IMR-90 (cell line): ENCODE data around the gene PROM2. TPM values are rescaled to one million over a fixed set of nuclear protein-coding genes. Genes with fewer than 3 reads are reported as not detected.

Experiments used
- ATAC-seq: fragments of 200-7000 bp; cut with Tn5 transposase; 2 replicates; pipeline ENCODE4 v1.9.1; 2020; ENCODE audit warnings: low read depth, mild to moderate bottlenecking, moderate library complexity
- BruUV-seq: library from RNA; stranded (reverse); fragments of 400-500 nt; replicated peaks from 2 replicates; lab custom pipeline; 2021; lab: Mats Ljungman, UMichigan
- CTCF ChIA-PET: fragments of 300-600 bp; formaldehyde crosslinking; extraction: SDS; loops from one replicate; lab custom pipeline; 2021; ENCODE audit warnings: antibody characterized with exemption; lab: Yijun Ruan, JAX
- POLR2A ChIA-PET: fragments of 300-600 bp; sonication (Branson Sonifier 250); formaldehyde crosslinking; loops from one replicate; lab custom pipeline; 2022; ENCODE audit warnings: antibody characterized with exemption; ENCODE audit not compliant: unreplicated experiment; lab: Charles Lee
- DNase-seq: peaks from one replicate; pipeline ENCODE4 v3.0.0; 2013
- H2AFZ ChIP-seq: replicated peaks from 2 replicates; pipeline ENCODE3; 2013; ENCODE audit warnings: low read length, mild to moderate bottlenecking; ENCODE audit not compliant: poor library complexity
- H2AK5ac ChIP-seq: 2 replicates; pipeline ENCODE4 v1.6.1; 2013; ENCODE audit warnings: low read depth, low read length, inconsistent platforms
- H2AK9ac ChIP-seq: replicated peaks from 2 replicates; pipeline ENCODE3; 2013; ENCODE audit warnings: mild to moderate bottlenecking, low read depth, low read length, moderate library complexity; ENCODE audit not compliant: poor library complexity
- H2BK120ac ChIP-seq: 2 replicates; pipeline ENCODE4 v1.6.1; 2013; ENCODE audit warnings: low read depth, low read length, inconsistent platforms
- H2BK15ac ChIP-seq: 3 replicates; pipeline ENCODE4 v1.6.1; 2013; ENCODE audit warnings: low read depth, low read length, inconsistent platforms
- H2BK20ac ChIP-seq: 2 replicates; pipeline ENCODE4 v1.6.1; 2013; ENCODE audit warnings: low read depth, mild to moderate bottlenecking, inconsistent platforms, low read length, moderate library complexity
- H2BK5ac ChIP-seq: 2 replicates; pipeline ENCODE4 v1.6.1; 2013; ENCODE audit warnings: mild to moderate bottlenecking, low read depth, low read length, inconsistent platforms; ENCODE audit not compliant: poor library complexity, severe bottlenecking
- H3K14ac ChIP-seq: replicated peaks from 2 replicates; pipeline ENCODE4 v1.6.1; 2013; ENCODE audit warnings: low read depth, low read length, inconsistent platforms
- H3K18ac ChIP-seq: 2 replicates; pipeline ENCODE4 v1.6.1; 2013; ENCODE audit warnings: low read depth, low read length, control low read depth
- H3K23ac ChIP-seq: 2 replicates; pipeline ENCODE4 v1.6.1; 2013; ENCODE audit warnings: low read depth, low read length, inconsistent platforms
- H3K27ac ChIP-seq: 2 replicates; pipeline ENCODE4 v1.5.1; 2013; ENCODE audit warnings: mild to moderate bottlenecking, control low read depth, low read length; ENCODE audit not compliant: insufficient read depth
- H3K27me3 ChIP-seq: 2 replicates; pipeline ENCODE4 v1.6.1; 2013; ENCODE audit warnings: low read length; ENCODE audit not compliant: control insufficient read depth, insufficient read depth
- H3K36me3 ChIP-seq: 2 replicates; pipeline ENCODE4 v1.6.1; 2013; ENCODE audit warnings: low read length, mixed read lengths; ENCODE audit not compliant: control insufficient read depth, insufficient read depth
- H3K4ac ChIP-seq: 2 replicates; pipeline ENCODE4 v1.6.1; 2013; ENCODE audit warnings: low read depth, low read length, inconsistent platforms
- H3K4me1 ChIP-seq: 2 replicates; pipeline ENCODE4 v1.6.1; 2013; ENCODE audit warnings: low read length, mixed read lengths; ENCODE audit not compliant: control insufficient read depth, insufficient read depth
- H3K4me2 ChIP-seq: 2 replicates; pipeline ENCODE4 v1.6.1; 2013; ENCODE audit warnings: low read depth, mild to moderate bottlenecking, control low read depth, low read length, moderate library complexity
- H3K4me3 ChIP-seq: 2 replicates; pipeline ENCODE4 v1.5.1; 2013; ENCODE audit warnings: low read depth, mild to moderate bottlenecking, control low read depth, low read length, moderate library complexity; ENCODE audit not compliant: insufficient read depth
- H3K56ac ChIP-seq: 2 replicates; pipeline ENCODE4 v1.6.1; 2013; ENCODE audit warnings: low read length, inconsistent platforms; ENCODE audit not compliant: insufficient read depth; ENCODE audit errors: extremely low read depth
- H3K79me1 ChIP-seq, 2 experiments: 2 replicates each; pipeline ENCODE4 v1.6.1; 2013; ENCODE audit warnings: low read length in 2 of 2, inconsistent platforms in 1 of 2, low read depth in 1 of 2
- H3K9ac ChIP-seq: 2 replicates; pipeline ENCODE4 v1.6.1; 2013; ENCODE audit warnings: low read depth, low read length, control low read depth
- H3K9me1 ChIP-seq: 2 replicates; pipeline ENCODE4 v1.6.1; 2013; ENCODE audit warnings: low read length, inconsistent platforms; ENCODE audit not compliant: insufficient read depth
- H3K9me3 ChIP-seq: 2 replicates; pipeline ENCODE4 v1.6.1; 2013; ENCODE audit warnings: low read length; ENCODE audit not compliant: control insufficient read depth, insufficient read depth
- H4K20me1 ChIP-seq: 2 replicates; pipeline ENCODE4 v1.6.1; 2013; ENCODE audit warnings: low read length, inconsistent platforms; ENCODE audit not compliant: insufficient read depth
- H4K5ac ChIP-seq: 2 replicates; pipeline ENCODE4 v1.6.1; 2013; ENCODE audit warnings: mild to moderate bottlenecking, low read depth, low read length, control low read depth
- H4K8ac ChIP-seq, 2 experiments: 2 replicates each; pipeline ENCODE4 v1.6.1; 2013; ENCODE audit warnings: low read depth in 2 of 2, low read length in 2 of 2, control low read depth in 1 of 2, inconsistent platforms in 1 of 2
- H4K91ac ChIP-seq: 2 replicates; pipeline ENCODE4 v1.6.1; 2013; ENCODE audit warnings: low read depth, low read length, inconsistent platforms; ENCODE audit not compliant: insufficient read depth
- BHLHE40 ChIP-seq: fragments of 150-350 bp; IDR thresholded peaks from 2 replicates; pipeline ENCODE4 v1.6.1; 2016; ENCODE audit warnings: mild to moderate bottlenecking, low read depth, low read length
- CEBPB ChIP-seq: IDR thresholded peaks from 2 replicates; pipeline ENCODE4 v1.6.1; 2012; ENCODE audit warnings: low read depth, low read length, improper control_type of control experiment
- CTCF ChIP-seq: conservative IDR thresholded peaks from 2 replicates; pipeline ENCODE4 v1.5.1; 2012; ENCODE audit warnings: mild to moderate bottlenecking, low read depth, low read length, improper control_type of control experiment
- ELK1 ChIP-seq: fragments of 150-350 bp; IDR thresholded peaks from 2 replicates; pipeline ENCODE4 v1.6.1; 2016; ENCODE audit warnings: low read depth, mild to moderate bottlenecking, low read length, moderate library complexity, borderline replicate concordance
- RCOR1 ChIP-seq: IDR thresholded peaks from 2 replicates; pipeline ENCODE4 v1.6.1; 2012; ENCODE audit warnings: mild to moderate bottlenecking, low read length, improper control_type of control experiment; ENCODE audit not compliant: insufficient replicate concordance
- WGBS, 2 experiments: methylation state at CpG; one replicate each; pipeline versions ENCODE4 v1.1.5 to v1.1.7; 2013; ENCODE audit warnings: missing lambda C conversion rate in 2 of 2; ENCODE audit not compliant: insufficient read length in 1 of 2; ENCODE audit errors: extremely low coverage in 2 of 2; 5-methylcytosine and 5-hydroxymethylcytosine counted together
- dilution Hi-C: fragments of 300-500 bp; cut with HindIII; formaldehyde crosslinking; loops from one replicate; pipeline ENCODE4 v1.14.3; 2018; ENCODE audit warnings: low sequenced_read_pairs; ENCODE audit not compliant: unreplicated experiment
- in situ Hi-C: fragments of 300-500 bp; cut with MboI; formaldehyde crosslinking; loops from 3 replicates; pipeline ENCODE4 v1.14.3; 2019; ENCODE audit warnings: low sequenced_read_pairs, inconsistent platforms, mixed read lengths
- intact Hi-C: fragments of 100-400 bp; cut with micrococcal nuclease; formaldehyde crosslinking; loops from 2 replicates; pipeline ENCODE4 v1.10.0; 2022
- polyA plus RNA-seq, 3 experiments: library from polyadenylated mRNA; depleted of rRNA; stranded (reverse); fragments of >200 nt; gene quantifications; 2 replicates each; pipeline ENCODE4 v1.2.3, GENCODE V29; 2012; ENCODE audit warnings: low replicate concordance in 1 of 3
- total RNA-seq: library from RNA; depleted of rRNA; stranded (reverse); fragments of >200 nt; gene quantifications from 2 replicates; pipeline ENCODE4 v1.2.3, GENCODE V29; 2012

The PROM2 gene
- total and polyA plus RNA-seq, 2 of the 4 experiments (the other 2 are of a cell fraction) = 0.26 TPM; not detected in 1

GRCh38 chr2:95314598-95314963 lies 40.3 kb downstream of the PROM2 start:
- Histone ChIP-seq H4K5ac (no peak overlapping the region), H3K23ac (no peak overlapping the region), H3K36me3 (no peaks in the 10 kb centered on the region), H3K9me1 (no peaks in the 10 kb centered on the region), H4K91ac (no peak overlapping the region), H3K79me1 (no peaks in the 10 kb centered on the region), H2BK15ac (no peak overlapping the region), H2BK20ac (no peak overlapping the region), H3K4me2 (no peak overlapping the region), H3K56ac (no peak overlapping the region), H3K18ac (no peak overlapping the region), H3K27ac (no peak overlapping the region), H2AK9ac (no peak overlapping the region), H3K4ac (no peak overlapping the region), H3K9ac (no peak overlapping the region), H3K4me3 (no peak overlapping the region), H4K8ac (no peak overlapping the region), H4K20me1 (no peaks in the 10 kb centered on the region), H3K27me3 (peaks cover 2% of the 10 kb centered on the region; the same call in 1 of the 2 replicates), H2AFZ (no peak overlapping the region), H3K9me3 (no peaks in the 10 kb centered on the region), H2BK5ac (no peak overlapping the region), H2AK5ac (no peak overlapping the region), H2BK120ac (no peak overlapping the region), H3K4me1 (peaks cover 9% of the 10 kb centered on the region; the same call in 1 of the 2 replicates), H3K14ac (no peak overlapping the region)
- ChIA-PET POLR2A (no interaction called here), CTCF (no interaction called here)
- dilution Hi-C loops = no loop called here
- no peak for TF ChIP-seq BHLHE40
- TF ChIP-seq ELK1 = no peak
- TF ChIP-seq CEBPB = no peak
- no peak for TF ChIP-seq RCOR1
- TF ChIP-seq CTCF = no peak
- ATAC-seq (no peak), DNase-seq (no peak)
- 0% methylated on average over 1 of the region's 11 CpGs; no CpG with 5 or more reads in 1 of the 2 experiments for WGBS, 2 experiments
- intact Hi-C loops = loop anchor here (2.0 kb wide), 1 partner anchor 122 kb away; no protein-coding TSS in a partner anchor
- BruUV-seq = no TSS peak
- in situ Hi-C loops = no loop called here
